Fibroblast of villous mesenchyme (primary cell): ENCODE results near the gene PDLIM7. TPM values are rescaled to one million over a fixed set of nuclear protein-coding genes. Genes with fewer than 3 reads are reported as not detected.

ENCODE experiments used
- DNase-seq: peaks from one replicate; pipeline ENCODE4 v3.0.0-alpha.2; 2010; ENCODE audit warnings: low read depth
- H3K4me3 ChIP-seq: 2 replicates; pipeline ENCODE4 v1.5.1; 2011; ENCODE audit warnings: low read depth, mild to moderate bottlenecking, low read length
- CTCF ChIP-seq: IDR thresholded peaks from 2 replicates; pipeline ENCODE4 v1.5.1; 2012; ENCODE audit warnings: low read depth, mild to moderate bottlenecking, low read length; ENCODE audit not compliant: insufficient read depth
- total RNA-seq: library from RNA; depleted of rRNA; stranded (reverse); fragments of >200 nt; gene quantifications from 2 replicates; pipeline ENCODE4 v1.2.3, GENCODE V29; 2012

The PDLIM7 gene
- total RNA-seq, 1 donor = 283 TPM

GRCh38 chr5:177476531-177477233 is 20.7 kb downstream of the PDLIM7 start:
- H3K4me3 ChIP-seq = no peak overlapping the region
- DNase-seq = peak; percentile 91
- no peak for TF ChIP-seq CTCF

- H3K4me3 ChIP-seq = no peak overlapping the region
- DNase-seq = no peak
- no peak for TF ChIP-seq CTCF
Observed at GRCh38 chr5:177475563-177476427, 21.6 kb downstream of the PDLIM7 start.

- DNase-seq = no peak
- no peak for TF ChIP-seq CTCF
- no peak overlapping the region for H3K4me3 ChIP-seq
Observed at GRCh38 chr5:177474846-177475562, 22.4 kb downstream of the PDLIM7 start.

- peak; percentile 35 for DNase-seq
- no peak for TF ChIP-seq CTCF
- H3K4me3 ChIP-seq = no peak overlapping the region
Observed at GRCh38 chr5:177474002-177474476, 23.4 kb downstream of the PDLIM7 start.

- peak within 1 kb of the TSS; percentile 87 for H3K4me3 ChIP-seq
- DNase-seq = peak; percentile 45
- TF ChIP-seq CTCF = no peak
Observed at GRCh38 chr5:177473443-177474001, 23.9 kb downstream of the PDLIM7 start, which contains the start of gene DBN1. TSS of gene DBN1 (minus strand) at chr5:177473634. CDS start at chr5:177473521, 113 bp downstream.
